ENCODE results near the gene GAS5.

Gene GAS5

GRCh38 chr1:173856903-173857302 lies 10.9 kb downstream of the GAS5 start:
- H2BK120ac ChIP-seq (ENCODE audit: low read depth, low read length) = no peak overlapping the region
- H4K91ac ChIP-seq (ENCODE audit: low read depth, low read length, poor library complexity) = no peak overlapping the region
- no peak overlapping the region for H3K27ac ChIP-seq (replicated peaks; ENCODE audit: low read length)
- no peak overlapping the region for H4K8ac ChIP-seq (ENCODE audit: low read depth, low read length)
- H2BK15ac ChIP-seq (ENCODE audit: low read length) = no peak overlapping the region
- no peak overlapping the region for H2BK5ac ChIP-seq (ENCODE audit: low read length)
- H3K9ac ChIP-seq (ENCODE audit: low read depth, low read length, poor library complexity) = no peak overlapping the region
- H3K4me2 ChIP-seq (ENCODE audit: insufficient read depth, low read length, poor library complexity, severe bottlenecking) = no peak overlapping the region
- WGBS, 2 donors (ENCODE audit: extremely low coverage in 2 of 2, insufficient read length in 2 of 2, insufficient replicate concordance in 1 of 2) = no CpG with 5 or more reads among the region's 2 CpGs
- no peaks in the 10 kb centered on the region for H3K79me1 ChIP-seq (ENCODE audit: low read depth, low read length)
- peaks cover 10 to 92% of the 10 kb centered on the region in 2 donors for H3K36me3 ChIP-seq (replicated peaks in 1 of 2; ENCODE audit: control insufficient read depth in 2 of 2, insufficient read depth in 2 of 2, low read length in 2 of 2)
- H3K4ac ChIP-seq (ENCODE audit: low read length) = no peak overlapping the region
- no peak overlapping the region for H2AK5ac ChIP-seq (ENCODE audit: low read depth, low read length)
- no peak overlapping the region for H2BK12ac ChIP-seq (ENCODE audit: low read length)
- H3K18ac ChIP-seq (ENCODE audit: low read length) = no peak overlapping the region
- DNase-seq (ENCODE audit: low spot score) = no peak
- no peaks in the 10 kb centered on the region for H3K9me3 ChIP-seq (replicated peaks in 1 of 2; ENCODE audit: control insufficient read depth in 2 of 2, insufficient read depth in 1 of 2, low read depth in 1 of 2, low read length in 2 of 2)
- no peaks in the 10 kb centered on the region for H3K27me3 ChIP-seq (ENCODE audit: control insufficient read depth in 3 of 3, insufficient read depth in 3 of 3, low read depth in 1 of 3, low read length in 3 of 3)
- no peak overlapping the region for H2AFZ ChIP-seq (ENCODE audit: low read length)
- H3K23ac ChIP-seq (ENCODE audit: low read depth, low read length, poor library complexity) = no peak overlapping the region
- H3K4me3 ChIP-seq (ENCODE audit: low read length in 2 of 2) = no peak overlapping the region
- H3K14ac ChIP-seq (ENCODE audit: low read length) = no peak overlapping the region
- H3K4me1 ChIP-seq (ENCODE audit: control insufficient read depth in 2 of 2, insufficient read depth in 1 of 2, low read depth in 1 of 2, low read length in 2 of 2) = peaks cover 0 to 8% of the 10 kb centered on the region in 2 donors

- Histone ChIP-seq H3K36me3 (replicated peaks in 1 of 2; ENCODE audit: control insufficient read depth in 2 of 2, insufficient read depth in 2 of 2, low read length in 2 of 2) (peaks cover 9 to 96% of the 10 kb centered on the region in 2 donors), H4K8ac (ENCODE audit: low read depth, low read length) (no peak overlapping the region), H3K4me2 (ENCODE audit: insufficient read depth, low read length, poor library complexity, severe bottlenecking) (no peak overlapping the region), H2AK5ac (ENCODE audit: low read depth, low read length) (no peak overlapping the region), H3K4me3 (ENCODE audit: low read length in 2 of 2) (no peak overlapping the region), H3K9me3 (replicated peaks in 1 of 2; ENCODE audit: control insufficient read depth in 2 of 2, insufficient read depth in 1 of 2, low read depth in 1 of 2, low read length in 2 of 2) (no peaks in the 10 kb centered on the region), H2BK12ac (ENCODE audit: low read length) (no peak overlapping the region), H2BK5ac (ENCODE audit: low read length) (no peak overlapping the region), H3K23ac (ENCODE audit: low read depth, low read length, poor library complexity) (no peak overlapping the region), H3K9ac (ENCODE audit: low read depth, low read length, poor library complexity) (no peak overlapping the region), H3K27me3 (ENCODE audit: control insufficient read depth in 3 of 3, insufficient read depth in 3 of 3, low read depth in 1 of 3, low read length in 3 of 3) (no peaks in the 10 kb centered on the region), H3K27ac (replicated peaks; ENCODE audit: low read length) (no peak overlapping the region), H2AFZ (ENCODE audit: low read length) (no peak overlapping the region), H4K91ac (ENCODE audit: low read depth, low read length, poor library complexity) (no peak overlapping the region), H3K79me1 (ENCODE audit: low read depth, low read length) (no peaks in the 10 kb centered on the region), H3K4me1 (ENCODE audit: control insufficient read depth in 2 of 2, insufficient read depth in 1 of 2, low read depth in 1 of 2, low read length in 2 of 2) (peaks cover 0 to 8% of the 10 kb centered on the region in 2 donors), H2BK120ac (ENCODE audit: low read depth, low read length) (no peak overlapping the region), H3K4ac (ENCODE audit: low read length) (no peak overlapping the region), H3K18ac (ENCODE audit: low read length) (no peak overlapping the region), H3K14ac (ENCODE audit: low read length) (no peak overlapping the region), H2BK15ac (ENCODE audit: low read length) (no peak overlapping the region)
- WGBS, 2 donors (ENCODE audit: extremely low coverage in 2 of 2, insufficient read length in 2 of 2, insufficient replicate concordance in 1 of 2) = no CpG with 5 or more reads among the region's 1 CpG
- no peak for DNase-seq (ENCODE audit: low spot score)
Measured at GRCh38 chr1:173856014-173856413, 11.8 kb downstream of the GAS5 start.

- Histone ChIP-seq H2BK5ac (ENCODE audit: low read length) (no peak overlapping the region), H3K27ac (replicated peaks; ENCODE audit: low read length) (no peak overlapping the region), H3K4me3 (ENCODE audit: low read length in 2 of 2) (no peak overlapping the region), H3K4me2 (ENCODE audit: insufficient read depth, low read length, poor library complexity, severe bottlenecking) (no peak overlapping the region), H3K14ac (ENCODE audit: low read length) (no peak overlapping the region), H3K9ac (ENCODE audit: low read depth, low read length, poor library complexity) (no peak overlapping the region), H2BK120ac (ENCODE audit: low read depth, low read length) (no peak overlapping the region), H2AK5ac (ENCODE audit: low read depth, low read length) (no peak overlapping the region), H3K27me3 (ENCODE audit: control insufficient read depth in 3 of 3, insufficient read depth in 3 of 3, low read depth in 1 of 3, low read length in 3 of 3) (no peaks in the 10 kb centered on the region), H3K4me1 (ENCODE audit: control insufficient read depth in 2 of 2, insufficient read depth in 1 of 2, low read depth in 1 of 2, low read length in 2 of 2) (peaks cover 0 to 8% of the 10 kb centered on the region in 2 donors), H3K36me3 (replicated peaks in 1 of 2; ENCODE audit: control insufficient read depth in 2 of 2, insufficient read depth in 2 of 2, low read length in 2 of 2) (peaks cover 9 to 87% of the 10 kb centered on the region in 2 donors), H2BK12ac (ENCODE audit: low read length) (no peak overlapping the region), H3K79me1 (ENCODE audit: low read depth, low read length) (no peaks in the 10 kb centered on the region), H4K91ac (ENCODE audit: low read depth, low read length, poor library complexity) (no peak overlapping the region), H3K4ac (ENCODE audit: low read length) (no peak overlapping the region), H2AFZ (ENCODE audit: low read length) (no peak overlapping the region), H2BK15ac (ENCODE audit: low read length) (no peak overlapping the region), H3K23ac (ENCODE audit: low read depth, low read length, poor library complexity) (no peak overlapping the region), H3K9me3 (replicated peaks in 1 of 2; ENCODE audit: control insufficient read depth in 2 of 2, insufficient read depth in 1 of 2, low read depth in 1 of 2, low read length in 2 of 2) (no peaks in the 10 kb centered on the region), H4K8ac (ENCODE audit: low read depth, low read length) (no peak overlapping the region), H3K18ac (ENCODE audit: low read length) (no peak overlapping the region)
- DNase-seq (ENCODE audit: low spot score) = peak; percentile 48
- no CpG with 5 or more reads among the region's 5 CpGs for WGBS, 2 donors (ENCODE audit: extremely low coverage in 2 of 2, insufficient read length in 2 of 2, insufficient replicate concordance in 1 of 2)
Measured at GRCh38 chr1:173853074-173853473, 14.7 kb downstream of the GAS5 start.

- Histone ChIP-seq H4K91ac (ENCODE audit: low read depth, low read length, poor library complexity) (no peak overlapping the region), H2BK15ac (ENCODE audit: low read length) (no peak overlapping the region), H3K4me1 (ENCODE audit: control insufficient read depth in 2 of 2, insufficient read depth in 1 of 2, low read depth in 1 of 2, low read length in 2 of 2) (peaks cover 0 to 8% of the 10 kb centered on the region in 2 donors), H3K18ac (ENCODE audit: low read length) (no peak overlapping the region), H2AFZ (ENCODE audit: low read length) (no peak overlapping the region), H2BK5ac (ENCODE audit: low read length) (no peak overlapping the region), H3K27ac (replicated peaks; ENCODE audit: low read length) (no peak overlapping the region), H3K36me3 (replicated peaks in 1 of 2; ENCODE audit: control insufficient read depth in 2 of 2, insufficient read depth in 2 of 2, low read length in 2 of 2) (peaks cover 7 to 78% of the 10 kb centered on the region in 2 donors), H2BK12ac (ENCODE audit: low read length) (no peak overlapping the region), H3K4me2 (ENCODE audit: insufficient read depth, low read length, poor library complexity, severe bottlenecking) (no peak overlapping the region), H3K27me3 (ENCODE audit: control insufficient read depth in 3 of 3, insufficient read depth in 3 of 3, low read depth in 1 of 3, low read length in 3 of 3) (no peaks in the 10 kb centered on the region), H3K14ac (ENCODE audit: low read length) (no peak overlapping the region), H3K79me1 (ENCODE audit: low read depth, low read length) (no peaks in the 10 kb centered on the region), H2AK5ac (ENCODE audit: low read depth, low read length) (no peak overlapping the region), H3K23ac (ENCODE audit: low read depth, low read length, poor library complexity) (no peak overlapping the region), H3K9me3 (replicated peaks in 1 of 2; ENCODE audit: control insufficient read depth in 2 of 2, insufficient read depth in 1 of 2, low read depth in 1 of 2, low read length in 2 of 2) (no peaks in the 10 kb centered on the region), H3K4me3 (ENCODE audit: low read length in 2 of 2) (no peak overlapping the region), H4K8ac (ENCODE audit: low read depth, low read length) (no peak overlapping the region), H2BK120ac (ENCODE audit: low read depth, low read length) (no peak overlapping the region), H3K4ac (ENCODE audit: low read length) (no peak overlapping the region), H3K9ac (ENCODE audit: low read depth, low read length, poor library complexity) (no peak overlapping the region)
- WGBS, 2 donors (ENCODE audit: extremely low coverage in 2 of 2, insufficient read length in 2 of 2, insufficient replicate concordance in 1 of 2) = no CpG with 5 or more reads among the region's 4 CpGs
- DNase-seq (ENCODE audit: low spot score) = no peak
Measured at GRCh38 chr1:173852105-173852504, 15.7 kb downstream of the GAS5 start.

Measured in neuronal stem cell (in vitro differentiated cells).